ENCODE results near the gene PANX2.
"Not testable (repeated sequence)": the region's sequence is repeated elsewhere in the genome, so short reads cannot be mapped to it uniquely, and the experiment has no call there.

PANX2 gene

DNA sequence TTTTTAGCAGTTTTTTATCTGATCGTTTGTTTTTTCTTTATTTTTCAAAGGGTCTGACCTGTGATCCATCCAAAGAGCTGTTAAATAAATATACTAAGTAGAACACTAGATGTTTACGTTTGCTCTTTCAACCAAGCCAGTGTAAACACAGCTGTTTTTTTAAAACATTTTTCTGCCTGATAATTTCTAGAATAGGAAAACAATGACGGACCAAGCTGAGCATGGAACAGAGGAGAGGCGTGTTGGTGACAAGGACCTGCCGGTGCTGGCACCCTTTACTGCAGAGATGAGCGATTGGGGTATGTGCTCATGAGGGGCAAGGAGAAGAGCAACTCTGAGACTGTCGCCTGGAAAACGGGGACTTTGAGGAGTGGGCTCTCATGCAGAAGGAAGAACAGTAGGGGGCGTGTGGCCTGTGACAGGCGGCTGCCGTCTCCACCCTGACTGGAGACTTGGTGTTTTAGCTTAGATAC lies 28.6 kb upstream of the PANX2 start:
- no peak for TF ChIP-seq ZFX (IDR thresholded peaks at IDR 0.05)
- TF ChIP-seq, protein P1, sequence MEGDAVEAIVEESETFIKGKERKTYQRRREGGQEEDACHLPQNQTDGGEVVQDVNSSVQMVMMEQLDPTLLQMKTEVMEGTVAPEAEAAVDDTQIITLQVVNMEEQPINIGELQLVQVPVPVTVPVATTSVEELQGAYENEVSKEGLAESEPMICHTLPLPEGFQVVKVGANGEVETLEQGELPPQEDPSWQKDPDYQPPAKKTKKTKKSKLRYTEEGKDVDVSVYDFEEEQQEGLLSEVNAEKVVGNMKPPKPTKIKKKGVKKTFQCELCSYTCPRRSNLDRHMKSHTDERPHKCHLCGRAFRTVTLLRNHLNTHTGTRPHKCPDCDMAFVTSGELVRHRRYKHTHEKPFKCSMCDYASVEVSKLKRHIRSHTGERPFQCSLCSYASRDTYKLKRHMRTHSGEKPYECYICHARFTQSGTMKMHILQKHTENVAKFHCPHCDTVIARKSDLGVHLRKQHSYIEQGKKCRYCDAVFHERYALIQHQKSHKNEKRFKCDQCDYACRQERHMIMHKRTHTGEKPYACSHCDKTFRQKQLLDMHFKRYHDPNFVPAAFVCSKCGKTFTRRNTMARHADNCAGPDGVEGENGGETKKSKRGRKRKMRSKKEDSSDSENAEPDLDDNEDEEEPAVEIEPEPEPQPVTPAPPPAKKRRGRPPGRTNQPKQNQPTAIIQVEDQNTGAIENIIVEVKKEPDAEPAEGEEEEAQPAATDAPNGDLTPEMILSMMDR (conservative IDR thresholded peaks at IDR 0.05), result peak; percentile 62
- H3K27ac ChIP-seq, result peak overlapping the region; percentile 59; the same call in 1 of the 2 replicates

DNA sequence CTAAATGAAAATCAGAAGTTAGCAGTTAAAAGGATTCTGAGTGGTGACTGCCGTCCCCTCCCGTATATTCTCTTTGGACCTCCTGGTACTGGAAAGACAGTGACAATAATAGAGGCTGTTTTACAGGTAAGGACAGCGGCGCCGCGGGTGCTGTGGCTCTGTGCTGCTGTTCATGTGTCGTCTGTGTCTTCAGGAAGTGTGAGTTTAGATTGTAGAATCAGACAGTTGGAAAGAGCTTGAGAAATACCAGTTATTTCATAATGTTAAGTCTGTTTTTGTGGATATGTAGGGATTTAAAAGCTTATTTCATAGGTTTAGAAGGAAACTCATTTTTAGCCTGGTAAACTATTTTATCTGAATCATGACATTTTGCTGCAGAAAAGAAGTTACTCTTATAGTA lies 27.4 kb upstream of the PANX2 start:
- TF ChIP-seq, protein P1 (conservative IDR thresholded peaks at IDR 0.05), result no peak
- TF ChIP-seq ZFX (IDR thresholded peaks at IDR 0.05), result no peak
- no peak overlapping the region for H3K27ac ChIP-seq

DNA sequence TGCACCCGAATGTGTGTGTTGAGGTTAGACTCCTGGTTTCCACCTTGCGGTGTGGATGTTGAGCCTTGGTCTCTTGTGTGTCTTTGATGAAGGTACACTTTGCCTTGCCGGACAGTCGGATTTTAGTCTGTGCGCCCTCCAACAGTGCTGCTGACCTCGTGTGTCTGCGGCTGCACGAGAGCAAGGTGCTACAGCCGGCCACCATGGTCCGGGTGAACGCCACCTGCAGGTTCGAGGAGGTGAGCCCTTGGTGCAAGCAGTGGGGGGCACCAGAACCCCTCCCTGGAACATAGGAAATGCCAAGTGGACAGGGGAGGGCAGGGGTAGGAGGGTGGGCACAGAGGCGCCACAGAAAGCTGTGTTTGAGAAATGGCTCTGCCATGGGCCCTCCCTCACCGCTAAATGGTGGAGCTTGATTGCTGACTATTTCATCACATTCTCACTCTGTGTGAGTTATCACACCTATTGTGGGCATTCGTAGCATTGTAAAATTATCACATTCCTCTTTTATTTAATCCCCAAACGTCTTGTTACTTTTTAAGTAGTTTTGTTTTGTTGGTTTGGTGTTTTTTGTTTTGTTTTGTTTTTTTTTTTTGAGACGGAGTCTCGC lies 26.4 kb upstream of the PANX2 start:
- TF ChIP-seq, protein P1 (conservative IDR thresholded peaks at IDR 0.05), result no peak
- TF ChIP-seq ZFX (IDR thresholded peaks at IDR 0.05), result no peak
- H3K27ac ChIP-seq, result no peak overlapping the region

DNA sequence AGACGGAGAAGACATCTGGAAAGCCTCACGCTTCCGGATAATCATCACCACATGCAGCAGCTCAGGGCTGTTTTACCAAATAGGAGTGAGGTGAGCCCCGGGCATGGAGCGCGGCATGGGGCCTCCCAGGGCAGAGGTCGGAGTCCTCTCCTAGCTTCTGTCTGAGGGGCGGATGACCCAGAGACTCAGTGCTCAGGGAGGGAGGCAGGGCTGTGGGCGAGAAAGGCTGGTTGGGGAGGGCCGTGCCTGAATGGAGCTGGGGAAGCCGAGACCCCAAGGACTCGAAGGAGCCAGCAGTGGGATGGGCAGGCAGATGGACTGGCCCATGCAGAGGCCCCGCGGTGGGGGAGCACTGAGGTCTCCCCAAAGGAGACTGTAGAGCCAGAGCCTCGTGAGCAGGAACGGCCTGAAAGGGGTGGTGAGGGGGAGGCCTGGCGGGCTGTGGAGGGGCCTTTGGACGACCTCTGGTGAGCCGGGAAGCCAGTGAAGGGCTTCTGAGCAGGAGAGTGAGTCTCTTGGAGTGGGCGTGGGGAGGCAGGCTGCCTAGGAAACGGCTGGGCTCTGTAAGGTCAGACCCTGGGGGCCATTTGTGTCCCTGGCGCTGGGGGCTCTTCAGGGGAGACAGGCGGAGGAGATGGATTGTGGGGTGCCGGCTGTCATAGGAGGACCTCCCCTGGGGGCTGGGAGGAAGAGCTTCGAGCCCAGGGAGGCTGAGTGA lies 24.7 kb upstream of the PANX2 start:
- H3K27ac ChIP-seq, result no peak overlapping the region
- TF ChIP-seq, protein P1 (conservative IDR thresholded peaks at IDR 0.05), result no peak
- no peak for TF ChIP-seq ZFX (IDR thresholded peaks at IDR 0.05)

DNA sequence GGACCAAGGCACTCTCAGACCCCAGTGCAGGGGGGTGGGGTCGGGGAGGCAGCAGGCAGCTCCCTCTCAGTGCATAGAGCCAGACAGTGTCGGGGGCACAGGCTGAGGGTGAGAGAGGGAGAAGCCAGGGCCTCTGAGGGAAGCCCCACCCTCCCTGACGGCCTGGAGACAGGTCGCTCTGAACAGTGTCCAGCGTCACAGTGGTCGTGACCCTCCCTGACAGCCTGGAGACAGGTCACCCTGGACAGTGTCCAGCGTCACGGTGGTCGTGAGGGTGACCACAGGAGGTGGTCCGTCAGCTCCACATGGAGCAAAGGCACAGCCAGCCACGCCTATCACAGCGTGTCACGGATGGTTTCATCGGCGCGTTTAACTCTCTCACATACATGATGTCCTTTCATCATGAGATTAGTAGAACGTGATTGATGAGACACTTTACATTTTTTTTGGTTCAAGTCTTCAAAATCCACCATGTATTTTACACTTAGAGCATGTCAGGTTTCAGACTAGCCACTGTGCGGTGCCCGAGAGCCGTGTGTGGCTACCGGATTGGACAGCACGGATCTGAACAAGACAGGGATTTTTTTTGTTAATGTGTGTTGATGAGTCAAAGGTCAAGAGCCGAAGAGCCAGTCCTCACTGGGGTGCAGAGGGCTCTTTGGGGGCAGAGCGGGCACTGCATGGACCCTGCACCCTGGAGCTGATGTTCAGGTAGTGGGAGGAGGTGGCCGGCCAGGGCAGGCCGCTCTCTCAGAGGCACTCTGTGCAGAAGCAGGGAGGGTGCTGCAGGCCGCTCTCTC lies 23.9 kb upstream of the PANX2 start:
- no peak overlapping the region for H3K27ac ChIP-seq
- TF ChIP-seq, protein P1 (conservative IDR thresholded peaks at IDR 0.05), result peak; percentile 78
- TF ChIP-seq ZFX (IDR thresholded peaks at IDR 0.05), result no peak

DNA sequence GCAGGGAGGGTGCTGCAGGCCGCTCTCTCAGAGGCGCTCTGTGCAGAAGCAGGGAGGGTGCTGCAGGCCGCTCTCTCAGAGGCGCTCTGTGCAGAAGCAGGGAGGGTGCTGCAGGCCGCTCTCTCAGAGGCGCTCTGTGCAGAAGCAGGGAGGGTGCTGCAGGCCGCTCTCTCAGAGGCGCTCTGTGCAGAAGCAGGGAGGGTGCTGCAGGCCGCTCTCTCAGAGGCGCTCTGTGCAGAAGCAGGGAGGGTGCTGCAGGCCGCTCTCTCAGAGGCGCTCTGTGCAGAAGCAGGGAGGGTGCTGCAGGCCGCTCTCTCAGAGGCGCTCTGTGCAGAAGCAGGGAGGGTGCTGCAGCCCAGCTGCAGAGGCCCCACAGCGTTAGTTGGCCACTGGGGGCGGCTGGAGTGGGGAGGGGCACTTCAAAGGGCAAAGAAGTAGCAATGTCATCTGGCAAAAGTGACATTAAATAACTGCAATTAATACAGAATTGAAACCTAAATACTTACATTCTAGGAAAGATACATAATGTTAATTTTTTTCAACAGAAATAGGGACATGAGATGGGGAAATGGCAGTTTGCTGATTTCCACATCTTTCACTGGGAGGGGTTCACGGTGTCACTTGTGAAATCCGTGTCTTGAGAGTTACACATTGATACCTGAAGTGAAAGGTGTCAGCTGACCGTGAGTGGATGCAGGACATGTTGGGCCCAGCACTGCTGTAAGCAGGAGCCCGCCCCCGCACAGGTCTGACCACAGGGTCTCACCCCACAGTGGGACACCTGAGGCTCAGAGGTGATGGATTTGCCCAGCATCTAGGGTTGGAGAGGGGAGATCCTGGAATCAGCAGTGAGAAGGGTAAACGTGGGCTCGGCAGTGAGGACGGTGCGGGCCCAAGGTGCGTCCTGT lies 23.0 kb upstream of the PANX2 start:
- H3K27ac ChIP-seq, result not testable (repeated sequence)

DNA sequence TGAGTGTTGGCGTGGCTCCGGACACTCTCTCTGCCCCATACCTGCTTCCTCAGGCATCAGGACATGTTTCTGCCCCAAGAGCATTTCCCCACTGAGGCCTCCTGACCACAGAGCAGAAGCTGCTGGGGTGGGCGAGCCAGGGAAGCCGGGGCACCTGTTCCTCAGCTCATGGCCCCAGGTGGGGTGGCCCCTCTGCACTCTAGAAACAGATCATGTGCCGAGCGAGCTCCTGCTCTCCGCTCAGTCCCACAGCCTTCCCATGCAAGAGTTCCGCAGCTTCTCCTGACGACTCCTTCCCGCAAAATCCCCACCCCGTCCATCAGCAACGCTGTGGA lies 22.4 kb upstream of the PANX2 start:
- no peak overlapping the region for H3K27ac ChIP-seq
- TF ChIP-seq ZFX (IDR thresholded peaks at IDR 0.05), result no peak
- TF ChIP-seq, protein P1 (conservative IDR thresholded peaks at IDR 0.05), result no peak

Data from C4-2B (cell line).